PFSK-1 (cell line): ENCODE data around the gene BMAL1.

ENCODE experiments used
- FOXP2 ChIP-seq: optimal IDR thresholded peaks from 2 replicates; pipeline ENCODE3; 2011; ENCODE audit warnings: borderline replicate concordance, control low read depth, inconsistent platforms; ENCODE audit not compliant: insufficient read depth; ENCODE audit errors: extremely low read length, extremely low read depth
- POLR2AphosphoS5 ChIP-seq: IDR thresholded peaks from 2 replicates; pipeline ENCODE4 v1.6.1; 2012; ENCODE audit warnings: low read depth, mild to moderate bottlenecking, control low read depth, low read length, moderate library complexity
- SIN3A ChIP-seq: IDR thresholded peaks from 2 replicates; pipeline ENCODE4 v1.6.1; 2012; ENCODE audit warnings: mild to moderate bottlenecking, low read length, moderate library complexity, borderline replicate concordance; ENCODE audit not compliant: insufficient read depth
- TAF1 ChIP-seq: IDR thresholded peaks from 2 replicates; pipeline ENCODE4 v1.6.1; 2012; ENCODE audit warnings: low read length, control low read depth, borderline replicate concordance; ENCODE audit not compliant: insufficient read depth
- TF ChIP-seq, protein P1 (sequence below), 2 experiments: IDR thresholded peaks; 2 replicates each; pipeline versions ENCODE4 v1.6.1 to v1.8.0; 2011 to 2012; ENCODE audit warnings: low read depth in 2 of 2, low read length in 2 of 2, control low read depth in 1 of 2, inconsistent platforms in 1 of 2, mild to moderate bottlenecking in 1 of 2, moderate library complexity in 1 of 2; ENCODE audit not compliant: insufficient read depth in 1 of 2

GRCh38 chr11:13375798-13376197 lies 98.2 kb downstream of the BMAL1 start:
- TF ChIP-seq POLR2AphosphoS5 = no peak
- TF ChIP-seq SIN3A = no peak
- TF ChIP-seq, protein P1, sequence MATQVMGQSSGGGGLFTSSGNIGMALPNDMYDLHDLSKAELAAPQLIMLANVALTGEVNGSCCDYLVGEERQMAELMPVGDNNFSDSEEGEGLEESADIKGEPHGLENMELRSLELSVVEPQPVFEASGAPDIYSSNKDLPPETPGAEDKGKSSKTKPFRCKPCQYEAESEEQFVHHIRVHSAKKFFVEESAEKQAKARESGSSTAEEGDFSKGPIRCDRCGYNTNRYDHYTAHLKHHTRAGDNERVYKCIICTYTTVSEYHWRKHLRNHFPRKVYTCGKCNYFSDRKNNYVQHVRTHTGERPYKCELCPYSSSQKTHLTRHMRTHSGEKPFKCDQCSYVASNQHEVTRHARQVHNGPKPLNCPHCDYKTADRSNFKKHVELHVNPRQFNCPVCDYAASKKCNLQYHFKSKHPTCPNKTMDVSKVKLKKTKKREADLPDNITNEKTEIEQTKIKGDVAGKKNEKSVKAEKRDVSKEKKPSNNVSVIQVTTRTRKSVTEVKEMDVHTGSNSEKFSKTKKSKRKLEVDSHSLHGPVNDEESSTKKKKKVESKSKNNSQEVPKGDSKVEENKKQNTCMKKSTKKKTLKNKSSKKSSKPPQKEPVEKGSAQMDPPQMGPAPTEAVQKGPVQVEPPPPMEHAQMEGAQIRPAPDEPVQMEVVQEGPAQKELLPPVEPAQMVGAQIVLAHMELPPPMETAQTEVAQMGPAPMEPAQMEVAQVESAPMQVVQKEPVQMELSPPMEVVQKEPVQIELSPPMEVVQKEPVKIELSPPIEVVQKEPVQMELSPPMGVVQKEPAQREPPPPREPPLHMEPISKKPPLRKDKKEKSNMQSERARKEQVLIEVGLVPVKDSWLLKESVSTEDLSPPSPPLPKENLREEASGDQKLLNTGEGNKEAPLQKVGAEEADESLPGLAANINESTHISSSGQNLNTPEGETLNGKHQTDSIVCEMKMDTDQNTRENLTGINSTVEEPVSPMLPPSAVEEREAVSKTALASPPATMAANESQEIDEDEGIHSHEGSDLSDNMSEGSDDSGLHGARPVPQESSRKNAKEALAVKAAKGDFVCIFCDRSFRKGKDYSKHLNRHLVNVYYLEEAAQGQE (IDR thresholded peaks at IDR 0.05; ENCODE audit: insufficient read depth in 1 of 2, low read depth in 2 of 2, low read length in 2 of 2) = no peak
- TF ChIP-seq FOXP2 = no peak
- TF ChIP-seq TAF1 = no peak
